ENCODE data around the gene INHA.

Gene INHA

GRCh38 chr2:219574484-219575311 is 2.6 kb downstream of the INHA start:
- DNase-seq (ENCODE audit: low spot score) = no peak
- H3K9me3 ChIP-seq (ENCODE audit: severe bottlenecking) = no peaks in the 10 kb centered on the region
- no peak overlapping the region for H3K27ac ChIP-seq (ENCODE audit: poor library complexity, severe bottlenecking)
- H3K4me3 ChIP-seq (ENCODE audit: severe bottlenecking) = no peak overlapping the region
- H3K36me3 ChIP-seq (ENCODE audit: low read depth) = no peaks in the 10 kb centered on the region
- ATAC-seq (ENCODE audit: low read depth) = no peak
- H3K27me3 ChIP-seq (ENCODE audit: insufficient read depth, poor library complexity, severe bottlenecking) = no peaks in the 10 kb centered on the region
- peaks cover 7% of the 10 kb centered on the region for H3K4me1 ChIP-seq (ENCODE audit: insufficient read depth, poor library complexity, severe bottlenecking)
- TF ChIP-seq CTCF (IDR thresholded peaks at IDR 0.05; ENCODE audit: poor library complexity, severe bottlenecking) = no peak

GRCh38 chr2:219575566-219576504 is 3.7 kb downstream of the INHA start:
- DNase-seq (ENCODE audit: low spot score) (no peak), ATAC-seq (ENCODE audit: low read depth) (no peak)
- H3K4me3 ChIP-seq (ENCODE audit: severe bottlenecking) = no peak overlapping the region
- no peaks in the 10 kb centered on the region for H3K9me3 ChIP-seq (ENCODE audit: severe bottlenecking)
- H3K27me3 ChIP-seq (ENCODE audit: insufficient read depth, poor library complexity, severe bottlenecking) = no peaks in the 10 kb centered on the region
- H3K36me3 ChIP-seq (ENCODE audit: low read depth) = no peaks in the 10 kb centered on the region
- H3K27ac ChIP-seq (ENCODE audit: poor library complexity, severe bottlenecking) = no peak overlapping the region
- peaks cover 3% of the 10 kb centered on the region for H3K4me1 ChIP-seq (ENCODE audit: insufficient read depth, poor library complexity, severe bottlenecking)
- TF ChIP-seq CTCF (IDR thresholded peaks at IDR 0.05; ENCODE audit: poor library complexity, severe bottlenecking) = no peak

GRCh38 chr2:219576505-219577388 is 4.6 kb downstream of the INHA start:
- Histone ChIP-seq H3K4me3 (ENCODE audit: severe bottlenecking) (no peak overlapping the region), H3K9me3 (ENCODE audit: severe bottlenecking) (no peaks in the 10 kb centered on the region), H3K27ac (ENCODE audit: poor library complexity, severe bottlenecking) (no peak overlapping the region), H3K4me1 (ENCODE audit: insufficient read depth, poor library complexity, severe bottlenecking) (peaks cover under 1% of the 10 kb centered on the region), H3K27me3 (ENCODE audit: insufficient read depth, poor library complexity, severe bottlenecking) (no peaks in the 10 kb centered on the region), H3K36me3 (ENCODE audit: low read depth) (no peaks in the 10 kb centered on the region)
- no peak for TF ChIP-seq CTCF (IDR thresholded peaks at IDR 0.05; ENCODE audit: poor library complexity, severe bottlenecking)
- DNase-seq (ENCODE audit: low spot score) (no peak), ATAC-seq (ENCODE audit: low read depth) (peak; percentile 21; the same call in 1 of the 3 replicates)

GRCh38 chr2:219578811-219579613 is 6.9 kb downstream of the INHA start:
- no peak for ATAC-seq (ENCODE audit: low read depth)
- DNase-seq (ENCODE audit: low spot score) = no peak
- no peak overlapping the region for H3K4me3 ChIP-seq (ENCODE audit: severe bottlenecking)
- no peaks in the 10 kb centered on the region for H3K4me1 ChIP-seq (ENCODE audit: insufficient read depth, poor library complexity, severe bottlenecking)
- H3K9me3 ChIP-seq (ENCODE audit: severe bottlenecking) = no peaks in the 10 kb centered on the region
- H3K36me3 ChIP-seq (ENCODE audit: low read depth) = no peaks in the 10 kb centered on the region
- no peak for TF ChIP-seq CTCF (IDR thresholded peaks at IDR 0.05; ENCODE audit: poor library complexity, severe bottlenecking)
- H3K27ac ChIP-seq (ENCODE audit: poor library complexity, severe bottlenecking) = no peak overlapping the region
- H3K27me3 ChIP-seq (ENCODE audit: insufficient read depth, poor library complexity, severe bottlenecking) = no peaks in the 10 kb centered on the region

Data from RWPE2 (cell line).